Uterus (tissue), 2 donors: ENCODE measurements around the gene ATOSA.

Source experiments
- CTCF ChIP-seq, 4 experiments: fragments of 200-600 bp in 2 of 4; fragments of 450-650 bp in 2 of 4; sonication (generic) in 2 of 4; IDR thresholded peaks; one replicate each; pipeline ENCODE4 v1.5.1; 2016 to 2019; ENCODE audit warnings: antibody characterized with exemption in 4 of 4, mild to moderate bottlenecking in 2 of 4, moderate library complexity in 1 of 4
- POLR2A ChIP-seq, 2 donors: fragments of 450-650 bp; IDR thresholded peaks; one replicate each; pipeline ENCODE4 v1.6.1; 2016; ENCODE audit warnings: antibody characterized with exemption in 2 of 2, mild to moderate bottlenecking in 1 of 2, moderate library complexity in 1 of 2

GRCh38 chr15:52715411-52715810 lies 36.2 kb upstream of the ATOSA start:
- no peak for TF ChIP-seq CTCF (IDR thresholded peaks at IDR 0.05)
- TF ChIP-seq POLR2A (IDR thresholded peaks at IDR 0.05) = no peak
